Left ventricle myocardium superior (tissue), 1 donor: ENCODE measurements around the gene MFSD6. TPM values are rescaled to one million over a fixed set of nuclear protein-coding genes. Genes with fewer than 3 reads are reported as not detected.
A peak's percentile ranks its signal among the peaks of the same experiment; 100 is the strongest.

Experiments used
- ATAC-seq: fragments of 200-7000 bp; cut with Tn5 transposase; one replicate; pipeline ENCODE4 v1.9.1; 2020; ENCODE audit warnings: mild to moderate bottlenecking, moderate library complexity
- DNase-seq: peaks from one replicate; pipeline ENCODE4 v3.0.0-alpha.2; 2020
- intact Hi-C: fragments of 100-400 bp; cut with micrococcal nuclease; formaldehyde crosslinking; loops from one replicate; pipeline ENCODE4 v1.11.0; 2022
- total RNA-seq: library from RNA; stranded (reverse); fragmentation: NEBNext Ultra II Directional; extraction: Animal tissue kit (Norgen Biotek cat#: 25700); gene quantifications from one replicate; pipeline ENCODE4 v1.2.1, GENCODE V29; 2021
- donor health status: DM: no; HTN: yes; CAD: no; lungs with severe emphysema.

Gene MFSD6
- total RNA-seq, 1 donor from 2014 or later: 24.4 TPM

GRCh38 chr2:190402986-190403603 is 5.1 kb upstream of the MFSD6 start:
- intact Hi-C loops: no loop called here
- DNase-seq (no peak), ATAC-seq (no peak)

- intact Hi-C loops: no loop called here
- DNase-seq (no peak), ATAC-seq (no peak)
Measured at GRCh38 chr2:190404487-190404886, 3.7 kb upstream of the MFSD6 start.

GRCh38 chr2:190405070-190405469 is 3.1 kb upstream of the MFSD6 start:
- intact Hi-C loops: no loop called here
- DNase-seq (no peak), ATAC-seq (no peak)

GRCh38 chr2:190405995-190406394 is 2.2 kb upstream of the MFSD6 start:
- intact Hi-C loops: no loop called here
- DNase-seq: no peak
- no peak for ATAC-seq

GRCh38 chr2:190406805-190407204 is 1.4 kb upstream of the MFSD6 start:
- no peak for DNase-seq
- no peak for ATAC-seq
- intact Hi-C loops: no loop called here

- ATAC-seq: no peak
- no peak for DNase-seq
- intact Hi-C loops: no loop called here
Measured at GRCh38 chr2:190407246-190407661, 901 bp upstream of the MFSD6 start.

- intact Hi-C loops: no loop called here
- DNase-seq: peak; percentile 65
- ATAC-seq: peak; percentile 61
Measured at GRCh38 chr2:190408538-190409271, 550 bp downstream of the MFSD6 start.

- DNase-seq: no peak
- intact Hi-C loops: no loop called here
- ATAC-seq: no peak
Measured at GRCh38 chr2:190409616-190410015, 1.5 kb downstream of the MFSD6 start.

- intact Hi-C loops: no loop called here
- DNase-seq (no peak), ATAC-seq (no peak)
Measured at GRCh38 chr2:190410166-190410565, 2.0 kb downstream of the MFSD6 start.

GRCh38 chr2:190412966-190413365 is 4.8 kb downstream of the MFSD6 start:
- intact Hi-C loops: no loop called here
- ATAC-seq: no peak
- DNase-seq: no peak

- intact Hi-C loops: no loop called here
- no peak for DNase-seq
- no peak for ATAC-seq
Measured at GRCh38 chr2:190413421-190413820, 5.3 kb downstream of the MFSD6 start.

- intact Hi-C loops: no loop called here
- ATAC-seq (no peak), DNase-seq (no peak)
Measured at GRCh38 chr2:190415251-190415650, 7.1 kb downstream of the MFSD6 start.

- ATAC-seq (no peak), DNase-seq (no peak)
- intact Hi-C loops: no loop called here
Measured at GRCh38 chr2:190415794-190416775, 7.9 kb downstream of the MFSD6 start.

- ATAC-seq: peak; percentile 38
- intact Hi-C loops: no loop called here
- no peak for DNase-seq
Measured at GRCh38 chr2:190417045-190417842, 9.1 kb downstream of the MFSD6 start.

GRCh38 chr2:190418727-190419126 is 10.6 kb downstream of the MFSD6 start:
- DNase-seq (no peak), ATAC-seq (no peak)
- intact Hi-C loops: no loop called here

- intact Hi-C loops: no loop called here
- no peak for ATAC-seq
- DNase-seq: no peak
Measured at GRCh38 chr2:190420801-190421200, 12.6 kb downstream of the MFSD6 start.

- DNase-seq (no peak), ATAC-seq (no peak)
- intact Hi-C loops: no loop called here
Measured at GRCh38 chr2:190425221-190425866, 17.2 kb downstream of the MFSD6 start.

GRCh38 chr2:190425883-190426658 is 17.9 kb downstream of the MFSD6 start:
- DNase-seq (no peak), ATAC-seq (no peak)
- intact Hi-C loops: no loop called here
